Measurements from ENCODE around the gene PITPNM2. TPM values are rescaled to one million over a fixed set of nuclear protein-coding genes. Genes with fewer than 3 reads are reported as not detected.

The PITPNM2 gene
- total RNA-seq, 1 donor from 2014 or later = 7.5 TPM

DNA sequence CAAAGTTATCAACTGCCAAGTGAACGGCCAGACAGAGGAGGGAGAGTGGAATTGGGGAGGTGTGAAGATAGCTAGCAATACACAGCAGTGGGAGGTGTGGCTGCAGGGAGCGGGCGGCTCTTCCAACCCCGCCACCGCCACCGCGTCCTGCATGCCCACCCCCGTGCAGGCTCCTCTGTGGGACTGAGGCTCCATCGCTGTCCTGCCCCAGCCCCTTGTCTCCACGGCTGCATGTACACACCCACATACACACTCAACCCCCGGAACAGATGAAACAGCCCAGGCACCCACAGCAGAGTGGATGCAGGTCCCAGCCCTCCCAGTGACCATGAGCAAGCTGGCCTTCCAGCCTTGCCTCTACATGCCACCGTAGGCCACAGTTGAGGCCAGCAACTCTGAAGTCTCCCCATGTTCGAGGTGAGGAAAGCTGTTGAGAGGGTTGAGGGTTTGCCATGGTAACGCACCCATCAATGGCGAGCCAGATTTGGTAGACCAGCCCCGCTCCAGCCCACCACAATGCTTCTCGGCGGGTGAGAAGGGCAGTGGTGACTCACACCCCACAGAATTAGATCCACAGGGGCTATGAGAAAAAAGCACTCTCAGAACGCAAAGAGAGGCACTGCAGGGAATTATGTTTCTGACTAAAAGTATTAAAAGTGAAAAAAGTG lies 39.3 kb downstream of the PITPNM2 start:
- Mint-ChIP-seq H3K27me3 (ENCODE audit: low read depth) (no peaks in the 10 kb centered on the region), H3K4me1 (peaks cover 2% of the 10 kb centered on the region), H3K27ac (no peak overlapping the region), H3K4me3 (no peak overlapping the region), H3K9me3 (no peaks in the 10 kb centered on the region), H3K36me3 (no peaks in the 10 kb centered on the region)
- TF ChIP-seq, protein P1, sequence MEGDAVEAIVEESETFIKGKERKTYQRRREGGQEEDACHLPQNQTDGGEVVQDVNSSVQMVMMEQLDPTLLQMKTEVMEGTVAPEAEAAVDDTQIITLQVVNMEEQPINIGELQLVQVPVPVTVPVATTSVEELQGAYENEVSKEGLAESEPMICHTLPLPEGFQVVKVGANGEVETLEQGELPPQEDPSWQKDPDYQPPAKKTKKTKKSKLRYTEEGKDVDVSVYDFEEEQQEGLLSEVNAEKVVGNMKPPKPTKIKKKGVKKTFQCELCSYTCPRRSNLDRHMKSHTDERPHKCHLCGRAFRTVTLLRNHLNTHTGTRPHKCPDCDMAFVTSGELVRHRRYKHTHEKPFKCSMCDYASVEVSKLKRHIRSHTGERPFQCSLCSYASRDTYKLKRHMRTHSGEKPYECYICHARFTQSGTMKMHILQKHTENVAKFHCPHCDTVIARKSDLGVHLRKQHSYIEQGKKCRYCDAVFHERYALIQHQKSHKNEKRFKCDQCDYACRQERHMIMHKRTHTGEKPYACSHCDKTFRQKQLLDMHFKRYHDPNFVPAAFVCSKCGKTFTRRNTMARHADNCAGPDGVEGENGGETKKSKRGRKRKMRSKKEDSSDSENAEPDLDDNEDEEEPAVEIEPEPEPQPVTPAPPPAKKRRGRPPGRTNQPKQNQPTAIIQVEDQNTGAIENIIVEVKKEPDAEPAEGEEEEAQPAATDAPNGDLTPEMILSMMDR (IDR thresholded peaks at IDR 0.05; ENCODE audit: unreplicated experiment) = no peak
- no peak for DNase-seq (ENCODE audit: low spot score in 2 of 2, unreplicated experiment in 2 of 2)

DNA sequence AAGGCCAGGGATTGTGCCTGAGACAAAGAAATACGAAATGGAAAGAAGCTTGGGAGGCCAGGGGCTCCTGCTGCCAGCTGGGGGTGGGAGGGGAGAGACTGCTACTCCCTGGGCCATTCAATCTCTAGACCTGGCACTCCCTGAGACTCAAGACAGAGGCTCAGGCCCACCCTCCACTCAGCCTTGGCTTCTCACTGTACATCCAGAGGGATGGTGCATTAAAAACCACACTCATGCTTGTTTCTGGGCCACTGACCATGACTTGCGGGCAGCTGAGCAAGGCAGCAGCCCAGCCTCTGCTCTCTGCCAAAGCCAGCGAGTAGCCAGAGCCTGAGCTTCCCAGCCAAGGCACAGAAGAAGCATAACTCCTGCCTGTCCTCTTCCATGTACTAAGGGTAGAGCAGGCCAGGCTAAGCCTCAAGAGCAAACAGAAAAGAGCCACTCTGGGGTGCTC lies 41.5 kb downstream of the PITPNM2 start:
- no peak overlapping the region for H3K27ac Mint-ChIP-seq
- TF ChIP-seq, protein P1 (IDR thresholded peaks at IDR 0.05; ENCODE audit: unreplicated experiment) = no peak
- H3K9me3 Mint-ChIP-seq = no peaks in the 10 kb centered on the region
- no peaks in the 10 kb centered on the region for H3K27me3 Mint-ChIP-seq (ENCODE audit: low read depth)
- no peak overlapping the region for H3K4me3 Mint-ChIP-seq
- H3K36me3 Mint-ChIP-seq = no peaks in the 10 kb centered on the region
- H3K4me1 Mint-ChIP-seq = no peaks in the 10 kb centered on the region
- no peak for DNase-seq (ENCODE audit: low spot score in 2 of 2, unreplicated experiment in 2 of 2)

DNA sequence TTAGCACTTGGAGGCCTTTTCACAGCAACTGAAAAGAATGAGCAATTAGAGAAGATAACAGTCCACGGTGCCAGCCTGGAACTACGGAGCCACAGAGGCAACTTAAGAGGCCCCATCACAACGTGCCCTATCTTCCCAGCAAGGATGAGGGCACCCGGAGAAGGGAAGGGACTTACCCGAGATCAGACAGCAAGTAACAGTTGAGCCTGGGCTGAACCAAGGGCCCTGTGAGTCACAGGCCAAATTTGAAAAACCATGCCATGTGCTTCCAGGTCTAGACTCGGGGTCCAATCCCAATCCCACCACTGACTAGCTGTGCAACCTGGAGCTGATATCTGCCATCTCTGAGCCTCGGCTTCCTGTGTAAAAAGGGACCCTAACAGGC lies 42.2 kb downstream of the PITPNM2 start:
- TF ChIP-seq, protein P1 (IDR thresholded peaks at IDR 0.05; ENCODE audit: unreplicated experiment) = no peak
- DNase-seq (ENCODE audit: low spot score in 2 of 2, unreplicated experiment in 2 of 2) = no peak
- Mint-ChIP-seq H3K27me3 (ENCODE audit: low read depth) (no peaks in the 10 kb centered on the region), H3K4me3 (no peak overlapping the region), H3K27ac (no peak overlapping the region), H3K4me1 (no peaks in the 10 kb centered on the region), H3K36me3 (no peaks in the 10 kb centered on the region), H3K9me3 (no peaks in the 10 kb centered on the region)

- Mint-ChIP-seq H3K36me3 (no peaks in the 10 kb centered on the region), H3K27me3 (ENCODE audit: low read depth) (no peaks in the 10 kb centered on the region), H3K4me1 (no peaks in the 10 kb centered on the region), H3K4me3 (no peak overlapping the region), H3K9me3 (no peaks in the 10 kb centered on the region), H3K27ac (no peak overlapping the region)
- TF ChIP-seq, protein P1 (IDR thresholded peaks at IDR 0.05; ENCODE audit: unreplicated experiment) = no peak
- DNase-seq (ENCODE audit: low spot score in 2 of 2, unreplicated experiment in 2 of 2) = no peak
These were observed 42.8 kb downstream of the PITPNM2 start for GRCh38 chr12:123107926-123108681.

DNA sequence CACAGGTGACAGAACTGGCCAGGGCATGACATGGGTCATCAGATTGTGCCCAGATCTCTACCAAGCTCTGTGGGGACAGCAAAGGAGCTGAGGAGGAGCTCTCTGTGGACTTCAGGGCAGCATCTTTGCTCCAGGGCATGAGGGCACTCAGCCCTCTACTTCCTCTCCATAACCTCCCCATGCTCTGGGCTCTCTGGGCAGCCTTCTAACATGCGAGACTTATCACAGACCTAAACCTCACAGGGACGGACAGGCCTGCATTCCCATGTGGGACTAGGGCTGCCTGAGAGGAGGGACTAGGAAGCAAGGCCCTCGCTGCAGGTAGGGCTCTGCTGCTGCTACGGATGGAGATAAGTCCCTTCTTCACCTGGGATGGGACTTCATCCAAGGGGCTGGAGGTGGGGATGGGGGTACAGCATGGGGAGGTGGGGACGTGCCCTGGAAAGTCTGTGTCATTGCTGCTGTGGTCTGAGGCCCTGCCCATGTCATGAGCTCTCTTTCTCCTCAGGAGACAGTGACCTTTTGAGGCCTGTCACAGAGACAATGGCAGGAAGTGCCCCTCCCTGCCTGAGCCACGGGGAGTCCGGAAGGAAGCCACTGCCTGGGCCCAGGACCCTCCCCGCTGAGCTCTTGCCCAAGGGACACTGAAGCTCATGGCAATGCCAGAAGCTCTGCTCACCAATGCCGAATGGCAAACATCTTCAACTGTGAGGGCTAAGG lies 44.1 kb downstream of the PITPNM2 start:
- Mint-ChIP-seq H3K9me3 (no peaks in the 10 kb centered on the region), H3K27me3 (ENCODE audit: low read depth) (no peaks in the 10 kb centered on the region), H3K4me1 (no peaks in the 10 kb centered on the region), H3K27ac (no peak overlapping the region), H3K4me3 (no peak overlapping the region), H3K36me3 (no peaks in the 10 kb centered on the region)
- TF ChIP-seq, protein P1 (IDR thresholded peaks at IDR 0.05; ENCODE audit: unreplicated experiment) = no peak
- no peak for DNase-seq (ENCODE audit: low spot score in 2 of 2, unreplicated experiment in 2 of 2)
